ENCODE measurements around the gene GLI3.

Gene GLI3

DNA sequence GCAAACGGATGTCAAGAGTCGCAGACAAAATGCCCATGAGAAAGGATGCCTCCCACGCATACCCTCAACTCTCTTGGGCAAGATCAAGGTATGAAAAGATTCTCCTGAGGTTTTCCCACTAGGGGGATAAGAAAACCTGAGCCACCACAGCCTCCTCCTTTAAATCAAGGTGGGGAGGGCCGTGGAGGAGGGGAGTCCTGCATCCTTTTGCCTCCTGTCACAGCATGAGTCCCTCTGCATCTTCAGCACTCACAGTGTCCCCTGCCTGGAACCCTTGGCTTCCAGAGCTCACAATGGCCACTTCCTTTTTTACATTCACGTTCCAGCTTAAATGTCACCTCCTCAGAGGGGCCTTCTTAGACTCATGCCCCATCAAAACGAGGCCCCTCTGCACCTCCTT lies 207.6 kb downstream of the GLI3 start:
- Histone ChIP-seq H3K9me3 (ENCODE audit: control insufficient read depth in 1 of 2, low read length in 2 of 2) (no peaks in the 10 kb centered on the region), H3K36me3 (ENCODE audit: control insufficient read depth in 1 of 2, insufficient read depth in 2 of 2, low read length in 2 of 2) (no peaks in the 10 kb centered on the region), H3K27ac (ENCODE audit: low read depth, low read length) (no peak overlapping the region), H3K27me3 (ENCODE audit: control insufficient read depth in 1 of 2, insufficient read depth in 2 of 2, low read length in 2 of 2) (no peaks in the 10 kb centered on the region), H3K4me1 (ENCODE audit: control insufficient read depth in 1 of 2, insufficient read depth in 2 of 2, low read length in 2 of 2) (no peaks in the 10 kb centered on the region), H3K9ac (ENCODE audit: low read depth in 1 of 2, low read length in 2 of 2) (no peak overlapping the region), H3K4me3 (ENCODE audit: low read depth in 1 of 2, low read length in 2 of 2) (no peak overlapping the region)

GRCh38 chr7:42027521-42027920 lies 209.5 kb downstream of the GLI3 start:
- Histone ChIP-seq H3K27ac (ENCODE audit: low read depth, low read length) (no peak overlapping the region), H3K4me1 (ENCODE audit: control insufficient read depth in 1 of 2, insufficient read depth in 2 of 2, low read length in 2 of 2) (no peaks in the 10 kb centered on the region), H3K9me3 (ENCODE audit: control insufficient read depth in 1 of 2, low read length in 2 of 2) (no peaks in the 10 kb centered on the region), H3K36me3 (ENCODE audit: control insufficient read depth in 1 of 2, insufficient read depth in 2 of 2, low read length in 2 of 2) (no peaks in the 10 kb centered on the region), H3K27me3 (ENCODE audit: control insufficient read depth in 1 of 2, insufficient read depth in 2 of 2, low read length in 2 of 2) (no peaks in the 10 kb centered on the region), H3K4me3 (ENCODE audit: low read depth in 1 of 2, low read length in 2 of 2) (no peak overlapping the region), H3K9ac (ENCODE audit: low read depth in 1 of 2, low read length in 2 of 2) (no peak overlapping the region)

DNA sequence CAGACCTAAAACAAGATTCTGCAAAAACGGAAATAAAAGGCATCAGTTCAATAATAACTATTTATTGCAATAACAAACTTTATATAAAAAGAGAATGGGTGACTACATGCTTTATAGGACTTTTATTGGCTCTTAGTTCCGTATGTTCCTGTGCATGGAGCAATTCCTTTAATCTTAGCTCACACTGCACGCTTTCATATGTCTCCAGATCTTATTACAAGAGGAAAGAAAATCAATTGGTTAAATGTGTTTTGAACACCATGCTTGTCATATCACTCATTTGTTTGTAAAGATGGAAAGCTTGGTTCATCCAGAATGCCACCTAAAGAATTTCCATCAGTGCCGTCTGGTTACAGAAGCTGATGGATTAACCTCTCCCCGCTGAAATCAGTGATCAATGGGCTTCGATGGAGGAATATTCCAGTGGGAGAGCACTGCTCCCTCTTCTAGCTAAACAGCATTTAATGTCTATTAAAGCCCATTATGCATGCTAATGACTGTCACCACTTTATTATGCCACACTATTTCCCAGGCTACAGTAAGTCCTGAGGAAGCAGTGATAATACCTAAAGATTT lies 210.3 kb downstream of the GLI3 start:
- H3K4me3 ChIP-seq (ENCODE audit: low read depth in 1 of 2, low read length in 2 of 2), result no peak overlapping the region
- H3K4me1 ChIP-seq (ENCODE audit: control insufficient read depth in 1 of 2, insufficient read depth in 2 of 2, low read length in 2 of 2), result no peaks in the 10 kb centered on the region
- no peaks in the 10 kb centered on the region for H3K27me3 ChIP-seq (ENCODE audit: control insufficient read depth in 1 of 2, insufficient read depth in 2 of 2, low read length in 2 of 2)
- no peaks in the 10 kb centered on the region for H3K9me3 ChIP-seq (ENCODE audit: control insufficient read depth in 1 of 2, low read length in 2 of 2)
- no peaks in the 10 kb centered on the region for H3K36me3 ChIP-seq (ENCODE audit: control insufficient read depth in 1 of 2, insufficient read depth in 2 of 2, low read length in 2 of 2)
- H3K9ac ChIP-seq (ENCODE audit: low read depth in 1 of 2, low read length in 2 of 2), result no peak overlapping the region
- no peak overlapping the region for H3K27ac ChIP-seq (ENCODE audit: low read depth, low read length)

DNA sequence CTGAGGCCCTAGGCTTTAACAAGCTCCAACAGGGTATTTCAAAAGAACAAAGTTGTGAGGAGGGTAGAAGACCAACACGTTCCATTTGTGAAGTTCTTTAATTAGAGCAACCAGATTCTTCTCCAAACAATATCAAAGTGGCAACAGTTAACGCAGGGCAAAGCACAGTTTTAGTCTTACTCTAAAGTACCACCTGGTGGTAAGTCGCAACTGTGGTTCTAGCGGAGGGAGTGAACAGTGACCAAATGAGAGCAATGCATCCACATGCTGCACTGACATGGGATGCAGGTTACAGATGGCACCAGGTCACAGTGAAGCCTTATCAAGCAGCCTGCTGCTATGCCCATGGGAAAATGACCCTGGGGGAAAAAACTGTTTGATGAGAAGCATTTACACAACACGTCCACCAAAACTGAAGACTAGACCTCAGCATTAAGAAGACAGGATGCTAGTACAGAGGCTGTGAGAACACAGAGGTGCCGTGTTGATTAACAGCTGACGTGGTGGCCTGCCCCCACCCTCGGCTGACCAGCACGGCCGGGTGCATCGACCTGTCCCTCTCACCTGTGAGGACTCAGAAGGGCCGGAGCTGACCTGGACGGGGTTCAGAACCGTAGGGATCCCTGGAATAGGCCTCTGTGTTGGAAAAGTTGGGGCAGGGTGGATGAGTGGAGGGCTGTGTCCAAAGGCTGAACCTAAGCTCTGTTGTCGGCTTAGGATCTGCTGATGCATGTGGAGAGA lies 211.2 kb downstream of the GLI3 start:
- H3K36me3 ChIP-seq (ENCODE audit: control insufficient read depth in 1 of 2, insufficient read depth in 2 of 2, low read length in 2 of 2), result no peaks in the 10 kb centered on the region
- H3K9me3 ChIP-seq (ENCODE audit: control insufficient read depth in 1 of 2, low read length in 2 of 2), result no peaks in the 10 kb centered on the region
- no peak overlapping the region for H3K27ac ChIP-seq (ENCODE audit: low read depth, low read length)
- no peaks in the 10 kb centered on the region for H3K4me1 ChIP-seq (ENCODE audit: control insufficient read depth in 1 of 2, insufficient read depth in 2 of 2, low read length in 2 of 2)
- no peak overlapping the region for H3K4me3 ChIP-seq (ENCODE audit: low read depth in 1 of 2, low read length in 2 of 2)
- no peak overlapping the region for H3K9ac ChIP-seq (ENCODE audit: low read depth in 1 of 2, low read length in 2 of 2)
- no peaks in the 10 kb centered on the region for H3K27me3 ChIP-seq (ENCODE audit: control insufficient read depth in 1 of 2, insufficient read depth in 2 of 2, low read length in 2 of 2)

DNA sequence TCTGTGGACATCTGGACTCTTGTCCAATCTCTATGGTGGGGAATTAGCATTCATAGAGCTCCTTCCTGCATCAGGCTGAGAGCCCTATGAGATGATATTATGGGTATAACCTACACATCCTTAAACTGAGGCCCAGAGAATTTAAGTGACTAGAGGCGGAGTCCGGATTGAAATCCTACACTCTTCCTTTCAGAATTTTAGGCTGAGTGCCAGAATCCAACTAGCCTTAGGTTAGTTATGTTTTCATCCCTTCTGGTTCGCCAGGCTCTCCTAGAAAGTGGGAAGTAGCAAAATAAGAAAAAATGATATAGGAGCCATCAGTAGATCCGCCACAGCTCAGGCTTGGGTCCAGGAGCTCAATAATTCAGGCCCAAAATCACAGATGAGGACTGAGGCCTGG lies 212.5 kb downstream of the GLI3 start:
- H3K36me3 ChIP-seq (ENCODE audit: control insufficient read depth in 1 of 2, insufficient read depth in 2 of 2, low read length in 2 of 2), result no peaks in the 10 kb centered on the region

DNA sequence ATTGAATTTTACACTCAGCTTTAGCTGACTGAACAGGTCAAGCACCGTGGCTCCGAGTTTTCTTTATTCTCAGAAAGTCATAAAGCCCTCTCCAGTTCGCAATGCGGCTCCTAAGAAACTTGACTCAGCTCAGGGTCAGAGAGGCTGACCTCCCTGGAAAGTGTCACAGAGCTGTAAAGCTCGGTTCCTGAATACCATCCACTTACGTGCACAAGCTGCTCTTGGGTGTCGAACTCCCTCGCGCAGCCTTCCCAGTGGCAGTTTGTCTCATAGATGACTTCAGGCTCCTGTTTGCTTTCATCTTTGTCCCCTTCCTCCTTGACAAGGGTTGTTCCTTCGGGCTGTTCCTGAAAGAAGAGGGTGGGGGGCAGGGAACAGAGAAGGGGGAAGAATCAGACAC lies 213.7 kb downstream of the GLI3 start:
- H3K36me3 ChIP-seq (ENCODE audit: control insufficient read depth in 1 of 2, insufficient read depth in 2 of 2, low read length in 2 of 2), result no peaks in the 10 kb centered on the region
- no peaks in the 10 kb centered on the region for H3K4me1 ChIP-seq (ENCODE audit: control insufficient read depth in 1 of 2, insufficient read depth in 2 of 2, low read length in 2 of 2)
- no peak overlapping the region for H3K27ac ChIP-seq (ENCODE audit: low read depth, low read length)
- H3K9ac ChIP-seq (ENCODE audit: low read depth in 1 of 2, low read length in 2 of 2), result no peak overlapping the region
- no peaks in the 10 kb centered on the region for H3K27me3 ChIP-seq (ENCODE audit: control insufficient read depth in 1 of 2, insufficient read depth in 2 of 2, low read length in 2 of 2)
- H3K4me3 ChIP-seq (ENCODE audit: low read depth in 1 of 2, low read length in 2 of 2), result no peak overlapping the region
- no peaks in the 10 kb centered on the region for H3K9me3 ChIP-seq (ENCODE audit: control insufficient read depth in 1 of 2, low read length in 2 of 2)

More for the DNA sequence above, 212.5 kb downstream of the GLI3 start:
- Histone ChIP-seq H3K27ac (ENCODE audit: low read depth, low read length) (no peak overlapping the region), H3K9me3 (ENCODE audit: control insufficient read depth in 1 of 2, low read length in 2 of 2) (no peaks in the 10 kb centered on the region), H3K4me1 (ENCODE audit: control insufficient read depth in 1 of 2, insufficient read depth in 2 of 2, low read length in 2 of 2) (no peaks in the 10 kb centered on the region), H3K4me3 (ENCODE audit: low read depth in 1 of 2, low read length in 2 of 2) (no peak overlapping the region), H3K27me3 (ENCODE audit: control insufficient read depth in 1 of 2, insufficient read depth in 2 of 2, low read length in 2 of 2) (no peaks in the 10 kb centered on the region), H3K9ac (ENCODE audit: low read depth in 1 of 2, low read length in 2 of 2) (no peak overlapping the region)

- H3K4me1 ChIP-seq (ENCODE audit: control insufficient read depth in 1 of 2, insufficient read depth in 2 of 2, low read length in 2 of 2), result no peaks in the 10 kb centered on the region
- H3K27me3 ChIP-seq (ENCODE audit: control insufficient read depth in 1 of 2, insufficient read depth in 2 of 2, low read length in 2 of 2), result no peaks in the 10 kb centered on the region
- H3K4me3 ChIP-seq (ENCODE audit: low read depth in 1 of 2, low read length in 2 of 2), result no peak overlapping the region
- H3K27ac ChIP-seq (ENCODE audit: low read depth, low read length), result no peak overlapping the region
- no peaks in the 10 kb centered on the region for H3K9me3 ChIP-seq (ENCODE audit: control insufficient read depth in 1 of 2, low read length in 2 of 2)
- H3K36me3 ChIP-seq (ENCODE audit: control insufficient read depth in 1 of 2, insufficient read depth in 2 of 2, low read length in 2 of 2), result no peaks in the 10 kb centered on the region
- no peak overlapping the region for H3K9ac ChIP-seq (ENCODE audit: low read depth in 1 of 2, low read length in 2 of 2)
These were observed 214.2 kb downstream of the GLI3 start for GRCh38 chr7:42022791-42023190.

- no peaks in the 10 kb centered on the region for H3K9me3 ChIP-seq (ENCODE audit: control insufficient read depth in 1 of 2, low read length in 2 of 2)
- no peak overlapping the region for H3K9ac ChIP-seq (ENCODE audit: low read depth in 1 of 2, low read length in 2 of 2)
- H3K27me3 ChIP-seq (ENCODE audit: control insufficient read depth in 1 of 2, insufficient read depth in 2 of 2, low read length in 2 of 2), result no peaks in the 10 kb centered on the region
- H3K27ac ChIP-seq (ENCODE audit: low read depth, low read length), result no peak overlapping the region
- H3K4me1 ChIP-seq (ENCODE audit: control insufficient read depth in 1 of 2, insufficient read depth in 2 of 2, low read length in 2 of 2), result no peaks in the 10 kb centered on the region
- no peaks in the 10 kb centered on the region for H3K36me3 ChIP-seq (ENCODE audit: control insufficient read depth in 1 of 2, insufficient read depth in 2 of 2, low read length in 2 of 2)
- no peak overlapping the region for H3K4me3 ChIP-seq (ENCODE audit: low read depth in 1 of 2, low read length in 2 of 2)
These were observed 215.0 kb downstream of the GLI3 start for GRCh38 chr7:42022056-42022455.

- no peak overlapping the region for H3K27ac ChIP-seq (ENCODE audit: low read depth, low read length)
- H3K9me3 ChIP-seq (ENCODE audit: control insufficient read depth in 1 of 2, low read length in 2 of 2), result no peaks in the 10 kb centered on the region
- H3K36me3 ChIP-seq (ENCODE audit: control insufficient read depth in 1 of 2, insufficient read depth in 2 of 2, low read length in 2 of 2), result no peaks in the 10 kb centered on the region
- H3K9ac ChIP-seq (ENCODE audit: low read depth in 1 of 2, low read length in 2 of 2), result no peak overlapping the region
- H3K4me3 ChIP-seq (ENCODE audit: low read depth in 1 of 2, low read length in 2 of 2), result no peak overlapping the region
- H3K27me3 ChIP-seq (ENCODE audit: control insufficient read depth in 1 of 2, insufficient read depth in 2 of 2, low read length in 2 of 2), result no peaks in the 10 kb centered on the region
- no peaks in the 10 kb centered on the region for H3K4me1 ChIP-seq (ENCODE audit: control insufficient read depth in 1 of 2, insufficient read depth in 2 of 2, low read length in 2 of 2)
These were observed 215.4 kb downstream of the GLI3 start for GRCh38 chr7:42021631-42022030.

GRCh38 chr7:42020061-42020460 lies 216.9 kb downstream of the GLI3 start:
- Histone ChIP-seq H3K36me3 (ENCODE audit: control insufficient read depth in 1 of 2, insufficient read depth in 2 of 2, low read length in 2 of 2) (no peaks in the 10 kb centered on the region), H3K9me3 (ENCODE audit: control insufficient read depth in 1 of 2, low read length in 2 of 2) (no peaks in the 10 kb centered on the region), H3K4me1 (ENCODE audit: control insufficient read depth in 1 of 2, insufficient read depth in 2 of 2, low read length in 2 of 2) (no peaks in the 10 kb centered on the region), H3K9ac (ENCODE audit: low read depth in 1 of 2, low read length in 2 of 2) (no peak overlapping the region), H3K27me3 (ENCODE audit: control insufficient read depth in 1 of 2, insufficient read depth in 2 of 2, low read length in 2 of 2) (peaks cover 0 to 3% of the 10 kb centered on the region in 2 donors), H3K4me3 (ENCODE audit: low read depth in 1 of 2, low read length in 2 of 2) (no peak overlapping the region), H3K27ac (ENCODE audit: low read depth, low read length) (no peak overlapping the region)

Measured in duodenal mucosa (tissue), 2 donors.